ENCODE data around the gene KIF25.

The KIF25 gene

GRCh38 chr6:168043848-168044415, 46.5 kb downstream of the KIF25 start:
- TF ChIP-seq SIN3A (IDR thresholded peaks at IDR 0.05; ENCODE audit: borderline replicate concordance, insufficient read depth, low read length) (no peak), TAF1 (IDR thresholded peaks at IDR 0.05; ENCODE audit: borderline replicate concordance, insufficient read depth, low read length) (no peak), FOXP2 (optimal IDR thresholded peaks at IDR 0.05; ENCODE audit: borderline replicate concordance, extremely low read depth, extremely low read length, insufficient read depth) (no peak), POLR2AphosphoS5 (IDR thresholded peaks at IDR 0.05; ENCODE audit: low read depth, low read length) (no peak)
- TF ChIP-seq, protein P1, sequence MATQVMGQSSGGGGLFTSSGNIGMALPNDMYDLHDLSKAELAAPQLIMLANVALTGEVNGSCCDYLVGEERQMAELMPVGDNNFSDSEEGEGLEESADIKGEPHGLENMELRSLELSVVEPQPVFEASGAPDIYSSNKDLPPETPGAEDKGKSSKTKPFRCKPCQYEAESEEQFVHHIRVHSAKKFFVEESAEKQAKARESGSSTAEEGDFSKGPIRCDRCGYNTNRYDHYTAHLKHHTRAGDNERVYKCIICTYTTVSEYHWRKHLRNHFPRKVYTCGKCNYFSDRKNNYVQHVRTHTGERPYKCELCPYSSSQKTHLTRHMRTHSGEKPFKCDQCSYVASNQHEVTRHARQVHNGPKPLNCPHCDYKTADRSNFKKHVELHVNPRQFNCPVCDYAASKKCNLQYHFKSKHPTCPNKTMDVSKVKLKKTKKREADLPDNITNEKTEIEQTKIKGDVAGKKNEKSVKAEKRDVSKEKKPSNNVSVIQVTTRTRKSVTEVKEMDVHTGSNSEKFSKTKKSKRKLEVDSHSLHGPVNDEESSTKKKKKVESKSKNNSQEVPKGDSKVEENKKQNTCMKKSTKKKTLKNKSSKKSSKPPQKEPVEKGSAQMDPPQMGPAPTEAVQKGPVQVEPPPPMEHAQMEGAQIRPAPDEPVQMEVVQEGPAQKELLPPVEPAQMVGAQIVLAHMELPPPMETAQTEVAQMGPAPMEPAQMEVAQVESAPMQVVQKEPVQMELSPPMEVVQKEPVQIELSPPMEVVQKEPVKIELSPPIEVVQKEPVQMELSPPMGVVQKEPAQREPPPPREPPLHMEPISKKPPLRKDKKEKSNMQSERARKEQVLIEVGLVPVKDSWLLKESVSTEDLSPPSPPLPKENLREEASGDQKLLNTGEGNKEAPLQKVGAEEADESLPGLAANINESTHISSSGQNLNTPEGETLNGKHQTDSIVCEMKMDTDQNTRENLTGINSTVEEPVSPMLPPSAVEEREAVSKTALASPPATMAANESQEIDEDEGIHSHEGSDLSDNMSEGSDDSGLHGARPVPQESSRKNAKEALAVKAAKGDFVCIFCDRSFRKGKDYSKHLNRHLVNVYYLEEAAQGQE (IDR thresholded peaks at IDR 0.05; ENCODE audit: insufficient read depth in 1 of 2, low read depth in 2 of 2, low read length in 2 of 2), result no peak

GRCh38 chr6:168044521-168045130, 47.2 kb downstream of the KIF25 start:
- TF ChIP-seq SIN3A (IDR thresholded peaks at IDR 0.05; ENCODE audit: borderline replicate concordance, insufficient read depth, low read length) (no peak), POLR2AphosphoS5 (IDR thresholded peaks at IDR 0.05; ENCODE audit: low read depth, low read length) (no peak), TAF1 (IDR thresholded peaks at IDR 0.05; ENCODE audit: borderline replicate concordance, insufficient read depth, low read length) (no peak), FOXP2 (optimal IDR thresholded peaks at IDR 0.05; ENCODE audit: borderline replicate concordance, extremely low read depth, extremely low read length, insufficient read depth) (no peak)
- TF ChIP-seq, protein P1 (IDR thresholded peaks at IDR 0.05; ENCODE audit: insufficient read depth in 1 of 2, low read depth in 2 of 2, low read length in 2 of 2), result no peak

DNA sequence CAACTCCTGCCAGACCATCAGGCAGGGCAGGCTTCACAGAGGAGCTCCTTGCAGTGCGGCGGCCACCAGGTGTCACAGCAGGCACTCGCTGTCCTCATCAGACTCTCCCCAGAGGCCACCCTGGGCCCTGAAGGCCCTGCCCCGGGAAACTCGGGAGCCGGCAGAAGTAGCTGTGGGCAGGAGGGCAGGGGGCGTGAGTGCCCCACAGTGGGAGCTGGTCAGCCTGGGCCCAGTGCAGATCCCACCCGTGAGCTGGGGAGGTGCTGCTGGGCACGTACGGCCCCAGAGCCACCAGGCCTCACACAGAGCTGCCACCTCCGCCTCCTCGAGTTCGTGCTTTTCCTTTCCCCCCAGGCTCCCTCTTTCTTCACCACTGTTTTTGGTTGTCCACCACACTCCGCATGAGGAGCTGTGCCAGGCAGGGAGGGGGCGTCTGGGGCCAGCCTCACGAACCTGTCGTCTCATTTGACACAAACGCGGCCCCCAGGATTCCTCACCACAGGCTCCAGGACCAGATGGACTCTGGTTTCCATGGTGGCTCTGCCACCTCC, 47.7 kb downstream of the KIF25 start:
- TF ChIP-seq POLR2AphosphoS5 (IDR thresholded peaks at IDR 0.05; ENCODE audit: low read depth, low read length) (no peak), SIN3A (IDR thresholded peaks at IDR 0.05; ENCODE audit: borderline replicate concordance, insufficient read depth, low read length) (no peak), TAF1 (IDR thresholded peaks at IDR 0.05; ENCODE audit: borderline replicate concordance, insufficient read depth, low read length) (no peak), FOXP2 (optimal IDR thresholded peaks at IDR 0.05; ENCODE audit: borderline replicate concordance, extremely low read depth, extremely low read length, insufficient read depth) (no peak)
- TF ChIP-seq, protein P1 (IDR thresholded peaks at IDR 0.05; ENCODE audit: insufficient read depth in 1 of 2, low read depth in 2 of 2, low read length in 2 of 2), result no peak

DNA sequence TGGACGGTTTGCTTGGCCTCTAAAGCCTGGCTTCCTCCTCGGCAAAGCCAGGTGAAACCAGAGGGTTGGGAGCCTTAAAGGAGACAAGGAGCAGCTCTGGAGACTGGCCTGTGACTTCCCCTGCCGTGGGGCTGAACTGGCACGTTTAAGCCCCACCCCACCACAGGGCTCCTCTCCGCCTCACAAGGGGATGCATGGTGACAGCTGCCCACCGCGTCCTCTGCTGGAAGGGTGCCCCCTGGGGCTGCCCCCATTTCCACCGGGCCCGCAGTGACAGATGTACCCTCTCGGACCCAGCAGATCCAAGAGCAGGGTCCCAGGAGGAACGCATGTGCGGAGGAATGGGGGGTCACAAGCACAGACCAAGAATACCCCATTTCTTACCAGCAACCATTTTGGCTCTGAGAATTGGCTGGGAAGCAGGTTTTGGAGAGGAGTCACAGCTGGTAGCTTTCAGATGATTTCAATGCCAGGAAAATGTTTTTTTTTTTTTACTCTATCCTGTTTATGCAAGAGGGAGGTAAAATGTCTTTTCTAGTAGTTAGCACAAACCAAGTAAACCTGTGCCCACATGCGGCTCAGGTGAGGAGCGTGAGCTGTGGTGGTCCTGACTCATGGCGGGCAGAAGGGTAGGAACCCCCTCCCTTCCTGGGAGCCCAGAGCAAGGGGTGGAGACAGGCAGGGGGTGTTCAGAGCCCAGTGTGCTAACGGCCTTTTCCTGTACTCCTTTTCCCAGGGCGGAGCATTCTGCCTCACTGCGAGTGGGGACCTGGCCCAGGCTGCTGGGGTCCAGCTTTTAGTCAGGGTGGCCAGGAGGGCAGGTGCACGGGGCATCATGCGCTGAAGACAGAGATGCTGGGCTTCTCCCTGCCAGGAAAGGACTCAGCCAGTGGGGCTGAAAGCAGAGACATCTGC, 48.5 kb downstream of the KIF25 start:
- TF ChIP-seq FOXP2 (optimal IDR thresholded peaks at IDR 0.05; ENCODE audit: borderline replicate concordance, extremely low read depth, extremely low read length, insufficient read depth), result no peak
- no peak for TF ChIP-seq TAF1 (IDR thresholded peaks at IDR 0.05; ENCODE audit: borderline replicate concordance, insufficient read depth, low read length)
- TF ChIP-seq, protein P1 (IDR thresholded peaks at IDR 0.05; ENCODE audit: insufficient read depth in 1 of 2, low read depth in 2 of 2, low read length in 2 of 2), result no peak
- TF ChIP-seq POLR2AphosphoS5 (IDR thresholded peaks at IDR 0.05; ENCODE audit: low read depth, low read length), result no peak
- no peak for TF ChIP-seq SIN3A (IDR thresholded peaks at IDR 0.05; ENCODE audit: borderline replicate concordance, insufficient read depth, low read length)

All from PFSK-1 (cell line).